SK-N-SH (cell line): ENCODE measurements around the gene SULT2A1. TPM values are rescaled to one million over a fixed set of nuclear protein-coding genes. Genes with fewer than 3 reads are reported as not detected.

Experiments
- CTCF ChIA-PET: fragments of 300-600, 350-600 bp; formaldehyde crosslinking; extraction: SDS; loops from one replicate; lab custom pipeline; 2021; lab: Yijun Ruan, JAX
- POLR2A ChIA-PET: fragments of 350-600 bp; sonication (Branson Sonifier 250); formaldehyde crosslinking; extraction: SDS; loops from one replicate; lab custom pipeline; 2020; ENCODE audit warnings: antibody characterized with exemption, inconsistent platforms; lab: Yijun Ruan, JAX
- DNase-seq: peaks from one replicate; pipeline ENCODE4 v3.0.0; 2012
- H2AFZ ChIP-seq: fragments of 200-600 bp; sonication (generic); 2 replicates; pipeline ENCODE4 v1.8.1; 2016; ENCODE audit warnings: antibody characterized with exemption, mild to moderate bottlenecking, low read depth
- H3F3A ChIP-seq: fragments of 200-600 bp; sonication (generic); replicated peaks from 2 replicates; pipeline ENCODE3; 2016; ENCODE audit warnings: antibody characterized with exemption, mild to moderate bottlenecking; ENCODE audit not compliant: insufficient read depth
- H3K27ac ChIP-seq, 2 experiments: fragments of 200-500 bp in 1 of 2; fragments of 200-600 bp in 1 of 2; sonication (Bioruptor generic) in 1 of 2; sonication (generic), shearing (Covaris generic) in 1 of 2; 2 replicates each; pipeline versions ENCODE4 v1.5.1 to v1.6.1; 2014 to 2016; ENCODE audit warnings: low read depth in 2 of 2, inconsistent platforms in 1 of 2, low read length in 1 of 2, mild to moderate bottlenecking in 1 of 2, mixed read lengths in 1 of 2
- H3K27me3 ChIP-seq: fragments of 200-600 bp; sonication (generic), shearing (Covaris generic); 2 replicates; pipeline ENCODE4 v1.6.1; 2016; ENCODE audit warnings: mixed run types; ENCODE audit not compliant: insufficient read depth
- H3K36me3 ChIP-seq, 2 experiments: fragments of 200-500 bp in 1 of 2; fragments of 200-600 bp in 1 of 2; sonication (Bioruptor generic) in 1 of 2; sonication (generic) in 1 of 2; replicated peaks in 1 of 2; 2 replicates each; pipeline versions ENCODE3 to v1.5.1; 2014 to 2016; ENCODE audit warnings: low read length in 1 of 2, mild to moderate bottlenecking in 1 of 2; ENCODE audit not compliant: insufficient read depth in 2 of 2, control insufficient read depth in 1 of 2
- H3K4me1 ChIP-seq, 2 experiments: fragments of 200-500 bp in 1 of 2; fragments of 200-600 bp in 1 of 2; sonication (Bioruptor generic) in 1 of 2; sonication (generic), shearing (Covaris generic) in 1 of 2; 2 replicates each; pipeline versions ENCODE4 v1.5.1 to v1.6.1; 2014 to 2016; ENCODE audit warnings: low read depth in 1 of 2, low read length in 1 of 2, mixed run types in 1 of 2; ENCODE audit not compliant: insufficient read depth in 2 of 2, control insufficient read depth in 1 of 2
- H3K4me2 ChIP-seq: fragments of 200-600 bp; sonication (generic), shearing (Covaris generic); 2 replicates; pipeline ENCODE4 v1.6.1; 2017; ENCODE audit warnings: mixed run types
- H3K4me3 ChIP-seq, 2 experiments: fragments of 200-500 bp in 1 of 2; fragments of 200-600 bp in 1 of 2; sonication (Bioruptor generic) in 1 of 2; sonication (generic), shearing (Covaris generic) in 1 of 2; 2 replicates each; pipeline versions ENCODE4 v1.5.1 to v1.8.1; 2014 to 2016; ENCODE audit warnings: low read depth in 2 of 2, inconsistent platforms in 1 of 2, low read length in 1 of 2, mild to moderate bottlenecking in 1 of 2, mixed read lengths in 1 of 2, moderate library complexity in 1 of 2
- H3K79me2 ChIP-seq: fragments of 200-600 bp; sonication (generic); 2 replicates; pipeline ENCODE4 v1.8.1; 2017; ENCODE audit warnings: mild to moderate bottlenecking; ENCODE audit not compliant: insufficient read depth
- H3K9ac ChIP-seq: fragments of 200-600 bp; sonication (generic); 2 replicates; pipeline ENCODE4 v1.6.1; 2017; ENCODE audit warnings: mixed run types
- H3K9me2 ChIP-seq: fragments of 200-600 bp; sonication (generic); 2 replicates; pipeline ENCODE4 v1.6.1; 2017; ENCODE audit warnings: mixed run types
- H3K9me3 ChIP-seq: fragments of 200-600 bp; sonication (generic); 2 replicates; pipeline ENCODE4 v1.6.1; 2017; ENCODE audit warnings: mixed run types, mild to moderate bottlenecking, moderate library complexity
- H4K20me1 ChIP-seq: fragments of 200-600 bp; sonication (generic); 2 replicates; pipeline ENCODE4 v1.6.1; 2017; ENCODE audit warnings: mild to moderate bottlenecking, mixed run types; ENCODE audit not compliant: insufficient read depth
- ELF1 ChIP-seq: IDR thresholded peaks from 2 replicates; pipeline ENCODE4 v1.4.0; 2012
- EZH2phosphoT487 ChIP-seq: fragments of 200-600 bp; sonication (generic); IDR thresholded peaks from 2 replicates; pipeline ENCODE4 v1.6.1; 2017; ENCODE audit warnings: low read depth, mixed run types, mild to moderate bottlenecking, antibody characterized with exemption, moderate library complexity, borderline replicate concordance
- GABPA ChIP-seq: IDR thresholded peaks from 2 replicates; pipeline ENCODE4 v1.4.0; 2012; ENCODE audit warnings: low read depth, mild to moderate bottlenecking
- JUND ChIP-seq: IDR thresholded peaks from 2 replicates; pipeline ENCODE4 v1.4.0; 2012
- MEF2A ChIP-seq: IDR thresholded peaks from 2 replicates; pipeline ENCODE4 v1.4.0; 2012; ENCODE audit warnings: low read depth, borderline replicate concordance
- POLR2AphosphoS5 ChIP-seq: IDR thresholded peaks from 2 replicates; pipeline ENCODE4 v1.6.1; 2012; ENCODE audit warnings: low read depth, low read length
- RAD21 ChIP-seq: IDR thresholded peaks from 2 replicates; pipeline ENCODE4 v1.6.1; 2012; ENCODE audit warnings: mild to moderate bottlenecking, low read length
- RCOR1 ChIP-seq: fragments of 150-350 bp; IDR thresholded peaks from 2 replicates; pipeline ENCODE4 v1.6.1; 2017; ENCODE audit warnings: antibody characterized with exemption, low read length
- SMC3 ChIP-seq: IDR thresholded peaks from 2 replicates; pipeline ENCODE4 v1.6.1; 2012; ENCODE audit warnings: low read depth, low read length, improper control_type of control experiment
- TCF12 ChIP-seq: IDR thresholded peaks from 2 replicates; pipeline ENCODE4 v1.4.0; 2012
- WGBS: methylation state at CpG from one replicate; pipeline ENCODE4 v1.1.6; 2017; ENCODE audit warnings: low lambda C conversion rate; 5-methylcytosine and 5-hydroxymethylcytosine counted together
- polyA plus RNA-seq, 3 experiments: library from polyadenylated mRNA; depleted of rRNA; stranded (reverse); fragments of >200 nt; gene quantifications; 2 replicates each; pipeline ENCODE4 v1.2.3, GENCODE V29; 2012
- TF ChIP-seq, protein P1 (sequence below): fragments of 200-600 bp; sonication (generic); IDR thresholded peaks from 2 replicates; pipeline ENCODE4 v1.6.1; 2017; ENCODE audit warnings: antibody characterized with exemption, mild to moderate bottlenecking, moderate library complexity
- TF ChIP-seq, protein P2 (sequence below): IDR thresholded peaks from 2 replicates; pipeline ENCODE4 v1.4.0; 2012; ENCODE audit warnings: low read depth, borderline replicate concordance

Gene SULT2A1
- polyA plus RNA-seq, 1 of the 3 experiments (the other 2 are of a cell fraction): not detected

DNA sequence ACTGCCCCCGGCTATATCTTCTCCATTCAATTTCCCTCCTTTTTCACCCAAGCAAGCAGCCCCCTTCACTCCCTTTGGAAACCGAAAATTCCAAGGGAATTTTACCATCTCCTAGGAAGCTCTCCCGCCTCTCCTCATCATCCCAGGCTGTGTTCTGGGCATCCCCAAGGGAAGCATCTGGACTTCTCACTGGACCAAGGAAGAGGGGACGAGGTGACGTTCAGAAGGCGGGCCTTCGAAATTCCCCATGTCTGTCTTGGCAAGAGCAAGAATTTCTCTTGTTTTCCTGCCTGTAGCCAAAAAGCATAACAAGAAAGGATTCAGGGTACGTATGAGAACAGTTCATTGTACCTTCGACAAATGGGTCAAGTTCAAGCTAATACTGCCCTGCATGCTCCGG is 20.9 kb downstream of the SULT2A1 start:
- no peak for DNase-seq
- POLR2A ChIA-PET: interaction anchor here (0.7 kb wide), 2 partner anchors 17 to 287 kb away, joined by 4 to 5 read pairs; no protein-coding TSS in a partner anchor
- WGBS: 32% methylated on average over 10 of the region's 10 CpGs
- CTCF ChIA-PET: interaction anchor here (1.5 to 8.1 kb wide), 2 partner anchors 13 to 99 kb away, joined by 4 to 89 read pairs; no protein-coding TSS in a partner anchor
- Histone ChIP-seq H4K20me1 (no peaks in the 10 kb centered on the region), H3F3A (no peaks in the 10 kb centered on the region), H3K4me2 (no peak overlapping the region), H3K9me3 (no peaks in the 10 kb centered on the region), H3K4me1 (no peaks in the 10 kb centered on the region), H2AFZ (no peak overlapping the region), H3K27ac (no peak overlapping the region), H3K79me2 (no peaks in the 10 kb centered on the region), H3K9me2 (no peaks in the 10 kb centered on the region), H3K4me3 (no peak overlapping the region), H3K27me3 (peaks cover 28% of the 10 kb centered on the region; the same call in 1 of the 2 replicates), H3K9ac (no peak overlapping the region), H3K36me3 (no peaks in the 10 kb centered on the region)
- TF ChIP-seq ELF1 (no peak), GABPA (no peak), POLR2AphosphoS5 (no peak), MEF2A (no peak), RAD21 (no peak), TCF12 (no peak), RCOR1 (no peak), EZH2phosphoT487 (no peak)

DNA sequence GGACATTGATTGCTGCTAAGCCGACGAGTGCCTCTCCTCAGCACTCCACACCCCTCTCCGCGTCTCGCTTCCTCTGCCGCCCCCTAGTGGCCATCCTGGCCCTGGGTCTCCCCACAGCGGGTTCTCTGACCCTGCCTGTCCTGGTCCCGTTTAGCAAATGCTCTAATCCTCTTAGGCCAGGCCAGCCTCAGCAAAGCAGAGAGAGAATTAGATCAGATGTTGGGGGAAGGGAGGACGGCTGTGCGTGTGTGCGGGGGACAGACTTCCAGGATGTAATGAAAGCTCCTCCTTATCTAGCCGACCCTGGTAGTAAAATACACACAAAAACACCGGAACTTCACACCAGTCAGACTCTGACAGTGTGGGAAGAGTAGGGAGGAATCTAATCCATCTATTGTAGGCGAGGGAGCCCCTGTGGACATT is 22.6 kb downstream of the SULT2A1 start:
- CTCF ChIA-PET: interaction anchor here (0.6 to 8.1 kb wide), 34 partner anchors 8 to 391 kb away, joined by 3 to 89 read pairs (median 4); partner anchors contain the start of gene SULT2A1
- Histone ChIP-seq H3K36me3 (no peaks in the 10 kb centered on the region), H3K79me2 (no peaks in the 10 kb centered on the region), H3F3A (no peaks in the 10 kb centered on the region), H3K4me2 (no peak overlapping the region)
- TF ChIP-seq, protein P1, sequence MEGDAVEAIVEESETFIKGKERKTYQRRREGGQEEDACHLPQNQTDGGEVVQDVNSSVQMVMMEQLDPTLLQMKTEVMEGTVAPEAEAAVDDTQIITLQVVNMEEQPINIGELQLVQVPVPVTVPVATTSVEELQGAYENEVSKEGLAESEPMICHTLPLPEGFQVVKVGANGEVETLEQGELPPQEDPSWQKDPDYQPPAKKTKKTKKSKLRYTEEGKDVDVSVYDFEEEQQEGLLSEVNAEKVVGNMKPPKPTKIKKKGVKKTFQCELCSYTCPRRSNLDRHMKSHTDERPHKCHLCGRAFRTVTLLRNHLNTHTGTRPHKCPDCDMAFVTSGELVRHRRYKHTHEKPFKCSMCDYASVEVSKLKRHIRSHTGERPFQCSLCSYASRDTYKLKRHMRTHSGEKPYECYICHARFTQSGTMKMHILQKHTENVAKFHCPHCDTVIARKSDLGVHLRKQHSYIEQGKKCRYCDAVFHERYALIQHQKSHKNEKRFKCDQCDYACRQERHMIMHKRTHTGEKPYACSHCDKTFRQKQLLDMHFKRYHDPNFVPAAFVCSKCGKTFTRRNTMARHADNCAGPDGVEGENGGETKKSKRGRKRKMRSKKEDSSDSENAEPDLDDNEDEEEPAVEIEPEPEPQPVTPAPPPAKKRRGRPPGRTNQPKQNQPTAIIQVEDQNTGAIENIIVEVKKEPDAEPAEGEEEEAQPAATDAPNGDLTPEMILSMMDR: peak; percentile 97
- TF ChIP-seq, protein P2, sequence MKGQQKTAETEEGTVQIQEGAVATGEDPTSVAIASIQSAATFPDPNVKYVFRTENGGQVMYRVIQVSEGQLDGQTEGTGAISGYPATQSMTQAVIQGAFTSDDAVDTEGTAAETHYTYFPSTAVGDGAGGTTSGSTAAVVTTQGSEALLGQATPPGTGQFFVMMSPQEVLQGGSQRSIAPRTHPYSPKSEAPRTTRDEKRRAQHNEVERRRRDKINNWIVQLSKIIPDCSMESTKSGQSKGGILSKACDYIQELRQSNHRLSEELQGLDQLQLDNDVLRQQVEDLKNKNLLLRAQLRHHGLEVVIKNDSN: no peak
- TF ChIP-seq RAD21: peak; percentile 87
- TF ChIP-seq SMC3: peak; percentile 75
- no peak for TF ChIP-seq JUND
- TF ChIP-seq, all 33 proteins: peak for 3
- Histone ChIP-seq H3K9ac (no peak overlapping the region), H3K27me3 (peaks cover 28% of the 10 kb centered on the region; the same call in 1 of the 2 replicates), H3K9me2 (no peaks in the 10 kb centered on the region), H2AFZ (no peak overlapping the region), H3K4me1 (no peaks in the 10 kb centered on the region), H3K9me3 (no peaks in the 10 kb centered on the region), H3K4me3 (no peak overlapping the region), H4K20me1 (no peaks in the 10 kb centered on the region), H3K27ac (no peak overlapping the region)
- POLR2A ChIA-PET: no interaction called here
- DNase-seq: peak; percentile 93
- 17% methylated on average over 14 of the region's 14 CpGs for WGBS
